Activated CD4-positive, alpha-beta T cell treated with anti-CD3 and anti-CD28 coated beads, Interleukin-10, Interleukin-2, amounts not matched to agents 100 ng/mL and 50 ng/mL, durations not matched to agents 16 hours and 8 hours (primary cell): ENCODE measurements around the gene STAT6.

ENCODE experiments used
- DNase-seq: peaks from one replicate; pipeline ENCODE4 v3.0.0-alpha.2; 2020

STAT6 gene

GRCh38 chr12:57111031-57111734 lies at the start of gene STAT6:
TSS of gene STAT6 (minus strand) at chr12:57111362. CDS start at chr12:57108278, 3,084 bp downstream.
- peak; percentile 93 for DNase-seq

GRCh38 chr12:57160741-57161140 lies 49.6 kb upstream of the STAT6 start:
- DNase-seq = no peak

- DNase-seq = no peak
These were observed 48.9 kb upstream of the STAT6 start for GRCh38 chr12:57160040-57160439.

- DNase-seq = no peak
These were observed 48.1 kb upstream of the STAT6 start for GRCh38 chr12:57159311-57159710.

GRCh38 chr12:57158665-57159064 lies 47.5 kb upstream of the STAT6 start:
- DNase-seq = no peak

- no peak for DNase-seq
These were observed 47.0 kb upstream of the STAT6 start for GRCh38 chr12:57158186-57158585.

- DNase-seq = peak; percentile 9
These were observed 46.5 kb upstream of the STAT6 start for GRCh38 chr12:57157588-57158173.

GRCh38 chr12:57156701-57157403 lies 45.7 kb upstream of the STAT6 start:
- no peak for DNase-seq

GRCh38 chr12:57154804-57155434 lies 43.8 kb upstream of the STAT6 start:
- no peak for DNase-seq

- no peak for DNase-seq
These were observed 42.9 kb upstream of the STAT6 start for GRCh38 chr12:57154076-57154475.

- DNase-seq = no peak
These were observed 42.3 kb upstream of the STAT6 start for GRCh38 chr12:57153415-57153997.

- no peak for DNase-seq
These were observed 41.5 kb upstream of the STAT6 start for GRCh38 chr12:57152639-57153038.

GRCh38 chr12:57151741-57152630 lies 40.8 kb upstream of the STAT6 start:
- DNase-seq = no peak

- no peak for DNase-seq
These were observed 39.3 kb upstream of the STAT6 start for GRCh38 chr12:57150400-57151000.

GRCh38 chr12:57149245-57149900 lies 38.2 kb upstream of the STAT6 start:
- no peak for DNase-seq

- no peak for DNase-seq
These were observed 37.5 kb upstream of the STAT6 start for GRCh38 chr12:57148469-57149244.

GRCh38 chr12:57146961-57147944 lies 36.1 kb upstream of the STAT6 start, which contains the start of gene LRP1-AS:
TSS of gene LRP1-AS (minus strand) at chr12:57147619.
- DNase-seq = no peak

GRCh38 chr12:57146092-57146491 lies 34.9 kb upstream of the STAT6 start:
- DNase-seq = no peak

GRCh38 chr12:57145460-57146059 lies 34.4 kb upstream of the STAT6 start:
- no peak for DNase-seq
